GM21825 (cell line): Measurements from ENCODE around the gene SLC25A40.
"Not testable (repeated sequence)": the region's sequence is repeated elsewhere in the genome, so short reads cannot be mapped to it uniquely, and the experiment has no call there.

ENCODE experiments used
- ATAC-seq: cut with Tn5 transposase; IDR thresholded peaks from one replicate; pipeline ENCODE4 v1.9.1; 2021; ENCODE audit warnings: mild to moderate bottlenecking, moderate library complexity; ENCODE audit not compliant: unreplicated experiment

SLC25A40 gene, protein sequence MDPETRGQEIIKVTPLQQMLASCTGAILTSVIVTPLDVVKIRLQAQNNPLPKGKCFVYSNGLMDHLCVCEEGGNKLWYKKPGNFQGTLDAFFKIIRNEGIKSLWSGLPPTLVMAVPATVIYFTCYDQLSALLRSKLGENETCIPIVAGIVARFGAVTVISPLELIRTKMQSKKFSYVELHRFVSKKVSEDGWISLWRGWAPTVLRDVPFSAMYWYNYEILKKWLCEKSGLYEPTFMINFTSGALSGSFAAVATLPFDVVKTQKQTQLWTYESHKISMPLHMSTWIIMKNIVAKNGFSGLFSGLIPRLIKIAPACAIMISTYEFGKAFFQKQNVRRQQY

GRCh38 chr7:87876040-87876868 is at the start of gene SLC25A40, which contains the start of gene DBF4:
SLC25A40 (minus strand) TSS chr7:87876360; CDS start chr7:87858727, 17,633 bp downstream.
DBF4 (plus strand) TSS chr7:87876493; CDS start chr7:87876733, 240 bp downstream.
- peak; percentile 91 for ATAC-seq

DNA sequence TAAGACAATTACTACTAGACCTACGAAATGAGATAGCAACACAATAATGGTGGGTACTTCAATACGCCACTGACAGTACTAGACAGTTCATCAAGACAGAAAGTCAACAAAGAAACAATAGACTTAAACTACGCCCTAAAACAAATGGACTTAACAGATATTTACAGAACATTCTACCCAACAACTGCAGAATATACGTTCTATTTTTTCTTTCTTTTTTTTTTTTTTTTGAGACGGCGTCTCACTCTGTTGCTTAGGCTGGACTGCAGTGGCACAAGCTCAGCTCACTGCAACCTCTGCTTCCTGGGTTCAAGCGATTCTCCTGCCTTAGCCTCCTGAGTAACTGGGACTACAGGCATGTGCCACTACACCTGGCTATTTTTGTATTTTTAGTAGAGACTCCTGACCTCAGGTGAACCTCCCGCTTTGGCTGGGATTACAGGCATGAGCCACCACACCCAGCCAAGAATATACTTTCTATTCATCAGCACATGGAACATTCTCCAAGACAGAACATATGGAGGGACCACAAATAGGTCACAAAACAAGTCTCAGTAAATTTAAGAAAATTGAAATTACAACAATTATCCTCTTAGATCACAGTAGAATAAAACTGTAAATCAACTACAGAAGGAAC is 46.7 kb upstream of the SLC25A40 start:
- ATAC-seq = not testable (repeated sequence)

DNA sequence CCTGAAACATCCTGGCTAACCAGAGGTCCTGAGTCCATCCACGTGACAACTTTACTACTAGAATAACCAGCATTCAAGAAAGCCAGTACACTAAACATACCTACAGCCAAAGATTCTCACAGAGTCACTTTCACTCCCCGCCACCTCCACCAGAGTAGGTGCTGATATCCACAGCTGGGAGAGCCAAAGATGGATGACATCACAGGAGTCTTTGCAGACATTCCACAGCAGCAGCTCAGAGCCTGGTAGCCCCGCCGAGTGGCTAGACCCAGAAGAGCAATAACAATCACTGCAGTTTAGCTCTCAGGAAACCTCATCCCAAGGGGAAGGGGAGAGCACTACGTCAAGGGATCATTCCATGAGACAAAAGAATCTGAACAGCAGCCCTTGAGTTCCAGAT is 44.4 kb upstream of the SLC25A40 start:
- no peak for ATAC-seq

DNA sequence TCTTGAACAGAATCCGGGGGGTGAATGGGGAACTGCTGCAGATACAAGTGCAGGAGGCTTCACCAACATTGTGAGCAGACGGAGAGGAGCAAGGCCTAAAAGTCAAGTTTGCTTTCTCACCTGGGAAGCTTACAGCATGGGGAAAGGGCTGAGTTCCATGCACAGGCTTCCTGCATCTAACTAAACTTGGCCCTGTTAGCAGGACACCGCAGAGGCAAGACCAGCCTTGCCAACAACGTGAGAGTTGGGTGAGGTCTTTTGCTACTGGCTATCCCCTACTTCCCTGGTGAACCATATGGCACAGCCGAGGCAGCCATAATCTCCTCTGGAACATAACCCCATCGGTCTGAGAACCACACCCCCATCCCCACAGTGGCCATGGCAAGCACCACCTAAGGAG is 43.7 kb upstream of the SLC25A40 start:
- no peak for ATAC-seq

DNA sequence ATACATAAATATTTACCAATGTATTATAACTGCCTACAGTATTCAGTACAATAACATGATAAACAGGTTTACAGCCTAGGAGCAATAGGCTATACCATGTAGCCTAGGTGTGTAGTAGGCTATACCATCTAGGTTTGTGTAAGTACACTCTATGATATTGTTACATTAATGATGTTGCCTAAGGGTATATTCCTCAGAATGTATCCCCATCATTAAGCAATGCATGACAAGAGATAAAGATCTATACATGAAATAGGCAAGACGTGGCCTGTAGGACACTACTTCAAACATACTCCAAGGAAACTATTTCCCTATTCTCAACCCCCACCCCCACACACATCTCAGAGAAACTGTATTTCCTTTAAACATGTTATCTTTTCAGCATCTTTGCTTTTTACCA is 42.6 kb upstream of the SLC25A40 start:
- ATAC-seq = no peak

DNA sequence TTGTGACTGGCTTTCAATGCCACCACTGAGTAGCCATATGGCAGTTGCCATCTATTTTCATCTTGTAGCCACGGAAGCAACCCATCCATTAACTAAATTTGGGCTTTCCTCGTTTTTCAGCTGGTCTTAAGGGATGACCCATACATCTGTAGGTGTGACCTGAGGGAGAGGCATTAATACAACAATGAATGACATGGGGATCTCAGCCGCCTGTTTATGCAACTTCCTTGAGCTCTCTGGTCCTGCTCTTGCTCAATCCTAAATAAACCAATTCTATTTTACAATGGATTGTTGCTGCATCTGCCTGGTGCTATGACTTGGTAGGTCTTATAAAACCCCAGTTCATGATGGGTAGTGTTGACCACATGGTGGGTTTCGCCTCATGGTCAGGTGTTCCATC is 36.0 kb upstream of the SLC25A40 start:
- ATAC-seq = no peak

- ATAC-seq = not testable (repeated sequence)
These were observed 32.7 kb upstream of the SLC25A40 start for GRCh38 chr7:87908814-87909213.

GRCh38 chr7:87907136-87907906 is 31.2 kb upstream of the SLC25A40 start:
- ATAC-seq = not testable (repeated sequence)

- ATAC-seq = no peak
These were observed 23.1 kb upstream of the SLC25A40 start for GRCh38 chr7:87899255-87899654.

DNA sequence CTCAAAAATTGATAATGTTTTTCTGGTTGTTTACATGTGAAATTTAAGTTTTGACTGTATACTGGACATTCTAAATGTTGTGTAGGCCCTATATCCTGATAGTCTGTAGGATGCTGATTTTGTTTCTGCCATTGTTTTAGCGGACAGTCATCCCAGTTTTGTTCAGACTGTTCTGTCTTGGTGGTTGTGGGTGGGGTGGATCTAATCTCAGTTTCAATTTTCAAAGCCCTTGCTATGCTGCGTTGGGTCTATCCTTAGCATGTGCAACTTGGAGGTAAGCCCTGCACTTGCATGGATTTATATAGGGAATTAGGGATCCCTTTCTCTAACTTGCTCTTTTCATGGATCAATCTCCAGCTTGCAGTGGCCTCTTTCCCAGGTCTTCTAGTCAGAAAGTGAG is 19.2 kb upstream of the SLC25A40 start:
- no peak for ATAC-seq

GRCh38 chr7:87886875-87887274 is 10.7 kb upstream of the SLC25A40 start:
- ATAC-seq = no peak

- no peak for ATAC-seq
These were observed 8.9 kb upstream of the SLC25A40 start for GRCh38 chr7:87885018-87885417.

- ATAC-seq = no peak
These were observed 6.2 kb upstream of the SLC25A40 start for GRCh38 chr7:87882151-87882937.

DNA sequence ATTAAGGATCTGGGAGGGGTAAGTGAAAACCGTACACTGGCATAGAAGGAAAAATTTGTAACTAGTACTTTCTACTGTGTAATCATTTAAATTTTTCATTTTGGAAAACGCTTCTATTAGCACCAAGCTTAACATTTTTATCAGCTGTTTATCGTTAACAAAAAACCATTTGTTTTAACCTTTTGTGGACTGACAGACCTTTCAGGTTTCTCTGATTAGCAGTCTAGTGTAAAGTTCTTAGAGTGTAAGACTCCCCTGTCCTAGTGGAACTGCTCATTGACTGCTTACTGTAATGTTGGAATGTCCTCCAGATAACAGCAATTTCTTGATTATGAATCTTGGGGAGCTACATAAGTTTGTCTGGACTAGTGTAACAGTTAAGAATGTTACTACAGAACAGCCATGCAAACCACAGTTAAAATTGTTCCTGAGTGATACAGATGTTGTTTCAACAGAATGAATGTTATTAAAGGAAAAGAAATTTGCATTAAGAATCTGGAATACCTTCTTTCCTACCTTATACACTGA is 2.1 kb upstream of the SLC25A40 start:
- no peak for ATAC-seq

GRCh38 chr7:87877366-87878040 is 1.3 kb upstream of the SLC25A40 start:
- no peak for ATAC-seq

GRCh38 chr7:87876869-87877234 is 692 bp upstream of the SLC25A40 start:
- ATAC-seq = no peak

GRCh38 chr7:87875151-87876039 is 765 bp downstream of the SLC25A40 start:
- ATAC-seq = peak; percentile 17

DNA sequence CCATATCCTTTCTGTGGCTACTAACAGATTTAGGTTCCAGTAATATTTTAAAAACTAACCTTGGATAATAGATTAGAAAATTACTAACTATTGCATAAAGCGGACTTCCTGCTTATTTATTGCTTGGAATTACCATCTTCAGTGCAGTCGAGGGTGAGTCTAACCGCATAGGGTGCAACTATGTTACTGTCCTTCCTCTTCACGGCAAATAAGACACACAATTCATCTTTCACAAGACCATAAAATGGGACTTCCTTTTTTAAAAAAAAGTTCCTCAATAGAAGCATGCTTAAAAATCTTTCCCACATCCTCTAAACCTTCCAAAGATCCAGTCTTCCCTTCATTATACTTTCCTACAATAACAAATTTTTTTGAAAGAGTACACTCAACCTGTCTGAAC is 2.1 kb downstream of the SLC25A40 start:
- no peak for ATAC-seq
